AG09319 (cell line): ENCODE measurements around the gene MGLL.
"Not testable (repeated sequence)": the region's sequence is repeated elsewhere in the genome, so short reads cannot be mapped to it uniquely, and the experiment has no call there.

Experiments used
- DNase-seq: peaks from one replicate; pipeline ENCODE4 v3.0.0-alpha.2; 2010; ENCODE audit warnings: low read depth; ENCODE audit errors: extremely low read depth
- CTCF ChIP-seq: IDR thresholded peaks from 2 replicates; pipeline ENCODE4 v1.5.1; 2011; ENCODE audit warnings: low read depth, mild to moderate bottlenecking, inconsistent platforms, low read length, moderate library complexity

Gene MGLL

DNA sequence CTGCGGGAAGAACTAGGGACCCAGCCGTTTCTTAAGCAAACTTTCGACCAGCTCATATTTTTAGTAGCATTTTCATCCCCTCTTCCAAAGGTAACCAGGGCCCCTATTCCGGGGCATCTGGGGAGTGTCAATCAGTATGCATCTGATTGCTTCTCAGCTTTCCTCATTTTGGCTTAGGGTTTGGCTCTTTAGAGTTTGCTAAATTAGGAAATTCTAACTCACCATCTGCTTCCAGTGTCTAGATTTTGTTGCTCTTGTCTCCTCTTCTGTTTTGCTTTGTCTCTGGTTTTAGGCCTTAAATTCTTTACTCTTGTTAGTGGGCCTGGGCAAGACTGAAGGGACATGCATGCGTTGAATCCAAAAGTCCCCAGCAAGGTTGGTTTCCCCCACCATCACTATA is 159.2 kb downstream of the MGLL start:
- no peak for TF ChIP-seq CTCF
- DNase-seq: no peak

DNA sequence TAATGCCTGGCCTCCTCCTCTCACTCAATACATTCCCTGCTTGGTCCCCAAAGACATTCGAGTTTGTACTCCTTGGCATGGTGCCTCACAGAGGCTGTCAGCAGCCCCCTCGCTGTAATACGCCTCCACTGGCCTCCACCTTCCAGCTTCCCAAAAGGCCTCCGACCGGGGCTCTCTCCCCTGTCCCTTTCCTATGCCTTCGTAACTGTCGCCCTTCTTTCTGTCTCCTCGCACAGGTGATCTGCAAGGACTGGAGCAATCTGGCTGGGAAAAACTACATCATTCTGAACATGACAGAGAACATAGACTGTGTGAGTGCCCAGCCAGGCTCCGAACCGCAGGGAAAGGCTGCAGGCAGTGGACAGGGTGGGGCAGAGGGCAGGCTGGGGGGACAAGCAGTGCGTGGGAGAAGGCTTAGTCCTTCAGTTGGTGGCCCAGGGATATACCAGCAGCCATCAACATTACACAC is 160.3 kb downstream of the MGLL start:
- no peak for TF ChIP-seq CTCF

DNA sequence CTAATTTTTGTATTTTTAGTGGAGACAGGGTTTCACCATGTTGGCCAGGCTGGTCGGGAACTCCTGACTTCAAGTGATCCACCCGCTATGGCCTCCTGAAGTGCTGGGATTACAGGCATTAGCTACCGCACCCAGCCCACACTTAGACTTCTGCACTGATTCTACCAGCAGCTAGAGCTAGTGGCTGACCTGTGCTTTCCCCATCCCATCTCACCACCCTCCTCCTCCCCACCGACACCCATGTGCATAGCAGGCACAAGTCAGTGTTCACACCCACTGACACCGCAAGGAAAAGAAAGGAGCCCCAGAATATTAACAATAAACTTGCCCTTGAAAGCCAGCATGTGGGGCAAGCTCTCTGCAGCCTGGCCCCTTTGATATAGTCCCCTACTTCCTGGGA is 160.7 kb downstream of the MGLL start:
- no peak for DNase-seq
- TF ChIP-seq CTCF: no peak

More for the DNA sequence above, 160.3 kb downstream of the MGLL start:
- no peak for DNase-seq

DNA sequence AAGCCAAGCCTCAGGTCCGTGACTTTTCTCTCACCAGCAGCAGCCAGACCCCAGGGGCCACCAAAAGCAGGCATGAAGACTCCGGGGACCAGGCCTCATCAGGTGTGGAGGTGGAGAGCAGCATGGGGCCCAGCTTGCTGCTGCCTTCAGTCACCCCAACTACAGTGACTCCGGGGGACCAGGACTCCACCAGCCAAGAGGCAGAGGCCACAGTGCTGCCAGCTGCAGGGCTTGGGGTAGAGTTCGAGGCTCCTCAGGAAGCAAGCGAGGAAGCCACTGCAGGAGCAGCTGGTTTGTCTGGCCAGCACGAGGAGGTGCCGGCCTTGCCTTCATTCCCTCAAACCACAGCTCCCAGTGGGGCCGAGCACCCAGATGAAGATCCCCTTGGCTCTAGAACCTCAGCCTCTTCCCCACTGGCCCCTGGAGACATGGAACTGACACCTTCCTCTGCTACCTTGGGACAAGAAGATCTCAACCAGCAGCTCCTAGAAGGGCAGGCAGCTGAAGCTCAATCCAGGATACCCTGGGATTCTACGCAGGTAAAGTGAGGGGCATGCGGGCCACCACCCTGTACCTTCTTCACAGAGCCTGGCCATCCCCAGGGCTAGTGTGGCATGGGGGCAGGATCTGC is 161.6 kb downstream of the MGLL start:
- no peak for DNase-seq
- no peak for TF ChIP-seq CTCF

- no peak for TF ChIP-seq CTCF
- DNase-seq: no peak
These were observed 164.1 kb downstream of the MGLL start for GRCh38 chr3:127658234-127658633.

DNA sequence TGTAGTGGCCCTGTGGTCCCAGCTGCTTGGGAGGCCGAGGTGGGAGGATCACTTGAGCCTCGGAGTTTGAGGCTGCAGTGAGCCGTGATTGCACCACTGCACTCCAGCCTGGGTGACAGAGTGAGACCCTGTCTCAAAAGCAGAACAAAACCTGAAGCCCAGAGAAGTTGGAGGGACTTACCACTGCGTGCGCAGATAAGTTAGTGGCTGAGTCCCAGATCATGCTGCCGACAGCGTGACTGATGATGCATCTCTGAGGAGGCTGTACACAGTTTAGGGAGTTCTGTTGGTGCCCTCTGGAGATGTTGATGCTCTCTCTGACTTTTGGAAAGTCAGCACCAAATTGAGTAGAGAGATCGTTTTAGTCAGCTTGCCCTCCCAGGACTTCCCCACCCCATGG is 165.4 kb downstream of the MGLL start:
- DNase-seq: no peak
- TF ChIP-seq CTCF: no peak

DNA sequence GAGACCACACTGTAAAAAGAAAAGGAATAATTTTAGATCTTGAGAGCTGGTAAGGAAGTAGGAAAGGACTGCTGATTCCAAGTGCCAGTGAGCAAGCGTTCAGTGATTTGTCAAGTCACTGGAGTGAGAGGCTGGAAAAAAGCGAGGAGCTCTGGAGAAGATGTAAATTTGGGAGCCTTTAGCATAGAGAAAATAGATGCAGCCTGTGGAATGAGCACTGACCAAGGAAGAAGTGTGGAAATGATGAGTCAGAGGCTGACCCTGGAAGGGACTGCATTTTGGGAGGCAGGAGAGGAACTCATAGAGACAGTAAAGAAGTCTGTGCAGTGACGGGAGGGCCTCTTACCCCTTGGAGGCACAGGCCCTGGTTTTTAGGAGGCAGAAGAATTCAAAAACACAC is 166.7 kb downstream of the MGLL start:
- DNase-seq: no peak
- TF ChIP-seq CTCF: no peak

DNA sequence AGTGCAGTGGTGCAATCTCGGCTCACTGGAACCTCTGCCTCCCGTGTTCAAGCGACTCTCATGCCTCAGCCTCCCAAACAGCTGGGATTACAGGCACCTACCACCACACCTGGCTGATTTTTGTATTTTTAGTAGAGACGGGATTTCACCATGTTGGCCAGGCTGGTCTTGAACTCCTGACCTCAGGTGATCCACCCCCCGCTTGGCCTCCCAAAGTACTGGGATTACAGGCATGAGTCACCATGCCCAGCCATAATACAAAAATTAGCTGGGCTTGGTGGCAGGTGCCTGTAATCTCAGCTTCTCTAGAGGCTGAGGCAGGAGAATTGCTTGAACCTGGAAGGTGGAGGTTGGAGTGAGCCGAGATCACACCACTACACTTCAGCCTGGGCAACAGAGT is 167.3 kb downstream of the MGLL start:
- DNase-seq: not testable (repeated sequence)
